ENCODE data around the gene BTD.

DNA sequence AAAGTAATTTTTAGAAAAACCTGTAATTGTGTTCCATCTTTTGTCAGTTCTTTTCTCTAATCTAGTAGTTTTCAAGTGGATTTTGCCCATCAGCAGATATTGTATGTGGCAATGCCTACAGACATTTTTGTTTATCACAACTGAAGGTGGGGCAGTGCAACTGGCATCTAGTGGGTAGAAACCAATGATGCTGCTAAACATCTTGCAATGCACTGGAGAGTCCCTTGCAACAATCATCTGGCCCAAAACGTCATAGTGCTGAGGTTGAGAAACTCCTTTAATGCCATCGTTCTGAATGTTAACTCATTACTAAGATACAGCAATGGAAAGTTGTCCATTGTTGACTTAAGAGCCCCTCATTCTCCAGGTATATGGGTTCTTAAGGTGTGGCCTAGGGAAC lies 80.1 kb downstream of the BTD start:
- no peak for TF ChIP-seq GATA2 (IDR thresholded peaks at IDR 0.05; ENCODE audit: low read depth, low read length)
- TF ChIP-seq GATA3 (IDR thresholded peaks at IDR 0.05; ENCODE audit: low read depth, low read length): no peak

All from SH-SY5Y (cell line).